Measurements from ENCODE around the gene ROM1. TPM values are rescaled to one million over a fixed set of nuclear protein-coding genes. Genes with fewer than 3 reads are reported as not detected.

Gene ROM1
- total RNA-seq, 2 donors from 2014 or later, result 3.2 to 3.6 TPM

- H3K27ac ChIP-seq, result peak overlapping the region; percentile 98
- DNase-seq, result no peak
- H3K4me1 ChIP-seq, result peaks cover 8% of the 10 kb centered on the region
- H3K27me3 ChIP-seq, result no peaks in the 10 kb centered on the region
- H3K4me3 ChIP-seq, result peak overlapping the region; percentile 55
- H3K9ac ChIP-seq (ENCODE audit: low read depth in 2 of 2, low read length in 2 of 2), result peak overlapping the region; percentile 81 to 93
- TF ChIP-seq CTCF (IDR thresholded peaks at IDR 0.05), result no peak
- peaks cover 9% of the 10 kb centered on the region for H3K36me3 ChIP-seq
- H3K9me3 ChIP-seq, result no peaks in the 10 kb centered on the region
- intact Hi-C loops (cut with DNase I), result no loop called here
Measured at GRCh38 chr11:62621027-62621566, 8.0 kb downstream of the ROM1 start.

DNA sequence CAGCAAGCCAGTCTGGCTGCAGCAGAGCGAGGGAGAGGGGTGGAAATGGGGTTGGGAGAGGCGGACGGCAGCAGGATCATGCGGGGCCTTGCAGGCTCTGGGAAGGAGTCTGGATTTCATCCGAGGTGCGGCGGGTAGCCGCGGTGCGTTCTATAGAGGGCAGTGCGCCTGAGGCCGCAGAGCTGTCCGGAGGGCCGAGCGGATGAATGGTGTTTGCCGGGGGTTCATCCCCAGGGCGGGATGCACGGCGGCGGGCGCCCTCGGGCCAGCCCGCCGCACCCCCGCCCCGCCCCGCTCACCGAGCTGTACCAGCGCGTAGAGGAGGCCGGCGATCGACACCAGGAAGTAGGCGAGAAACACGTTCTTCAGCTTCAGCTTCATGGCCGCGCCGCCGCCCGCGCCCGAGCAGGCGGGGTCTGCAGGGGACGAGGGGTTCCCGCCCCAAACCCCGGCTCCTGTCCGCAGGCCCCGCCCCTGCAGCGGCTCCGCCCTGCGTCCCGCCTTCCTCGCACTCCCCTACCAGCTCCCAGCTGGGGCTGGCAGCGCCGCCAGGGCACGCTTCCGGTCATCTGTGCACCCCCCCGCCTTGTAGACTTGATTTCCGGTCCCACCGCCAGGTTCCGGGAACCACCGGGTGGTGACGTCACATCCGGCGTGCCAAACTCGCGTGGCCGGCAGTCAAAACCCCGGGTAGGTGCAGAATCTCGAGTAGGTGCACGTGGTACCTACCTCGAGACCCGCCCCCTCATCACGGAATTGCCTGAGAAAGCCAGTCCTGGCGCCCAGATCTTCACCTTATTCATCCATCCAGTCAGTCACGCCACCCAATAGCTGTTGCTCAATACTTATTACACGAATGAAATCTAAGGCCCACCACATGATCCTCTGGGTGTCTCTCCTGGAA is 8.8 kb downstream of the ROM1 start, which contains the start of gene B3GAT3:
Gene B3GAT3, minus strand, starts transcription at position 420 of the 904 bp plus-strand sequence. Its CDS starts 39 bp downstream, at position 381.
- peak within 1 kb of the TSS; percentile 55 for H3K4me3 ChIP-seq
- TF ChIP-seq CTCF (IDR thresholded peaks at IDR 0.05), result no peak
- H3K4me1 ChIP-seq, result peaks cover 8% of the 10 kb centered on the region
- H3K27ac ChIP-seq, result peak within 1 kb of the TSS; percentile 98
- DNase-seq, result peak; percentile 98
- no peaks in the 10 kb centered on the region for H3K9me3 ChIP-seq
- H3K36me3 ChIP-seq, result peaks cover 15% of the 10 kb centered on the region
- no peaks in the 10 kb centered on the region for H3K27me3 ChIP-seq
- H3K9ac ChIP-seq (ENCODE audit: low read depth in 2 of 2, low read length in 2 of 2), result peak within 1 kb of the TSS; percentile 81 to 93
- intact Hi-C loops (cut with DNase I), result no loop called here

DNA sequence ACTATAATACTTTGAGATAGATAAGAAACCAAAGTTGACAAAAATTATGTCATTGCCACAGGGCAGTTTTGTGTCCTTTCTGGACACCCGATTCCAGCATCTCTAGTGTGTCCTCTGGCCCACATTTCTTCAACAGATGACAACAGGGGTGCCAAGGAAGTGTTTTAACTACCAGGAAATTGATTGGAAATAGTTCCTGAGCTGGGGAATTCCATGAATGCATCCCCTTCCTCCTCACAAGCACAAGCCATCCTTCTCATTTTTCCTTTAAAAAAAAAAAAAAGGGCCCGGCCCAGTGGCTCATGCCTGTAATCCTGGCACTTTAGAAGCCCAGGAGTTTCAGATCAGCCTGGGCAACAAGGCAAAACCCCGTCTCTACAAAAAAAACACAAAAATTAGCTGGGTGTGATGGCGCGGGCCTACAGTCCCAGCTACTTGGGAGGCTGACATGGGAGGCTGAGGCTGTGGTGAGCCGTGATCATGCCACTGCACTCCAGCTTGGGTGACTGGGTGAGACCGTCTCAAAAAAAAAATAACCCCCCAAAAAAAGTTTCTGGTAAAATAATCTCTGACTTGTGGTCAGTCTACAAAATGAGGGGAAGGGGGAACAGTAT is 9.5 kb downstream of the ROM1 start:
- no peak for DNase-seq
- Histone ChIP-seq H3K4me1 (peaks cover 8% of the 10 kb centered on the region), H3K4me3 (no peak overlapping the region), H3K9ac (ENCODE audit: low read depth in 2 of 2, low read length in 2 of 2) (peak overlapping the region in 1 of 2 donors; percentile 52), H3K36me3 (peaks cover 19% of the 10 kb centered on the region), H3K9me3 (no peaks in the 10 kb centered on the region), H3K27ac (peak overlapping the region; percentile 98), H3K27me3 (no peaks in the 10 kb centered on the region)
- TF ChIP-seq CTCF (IDR thresholded peaks at IDR 0.05), result no peak
- intact Hi-C loops (cut with DNase I), result no loop called here

- Histone ChIP-seq H3K27me3 (no peaks in the 10 kb centered on the region), H3K9me3 (no peaks in the 10 kb centered on the region), H3K9ac (ENCODE audit: low read depth in 2 of 2, low read length in 2 of 2) (no peak overlapping the region), H3K27ac (no peak overlapping the region), H3K4me3 (no peak overlapping the region), H3K36me3 (peaks cover 49% of the 10 kb centered on the region), H3K4me1 (no peaks in the 10 kb centered on the region)
- intact Hi-C loops (cut with DNase I), result no loop called here
- no peak for DNase-seq
- TF ChIP-seq CTCF (IDR thresholded peaks at IDR 0.05), result no peak
Measured at GRCh38 chr11:62627713-62628112, 14.7 kb downstream of the ROM1 start.

GRCh38 chr11:62632492-62632891 is 19.4 kb downstream of the ROM1 start:
- Histone ChIP-seq H3K36me3 (peaks cover 36% of the 10 kb centered on the region), H3K4me3 (no peak overlapping the region), H3K27me3 (no peaks in the 10 kb centered on the region), H3K9me3 (no peaks in the 10 kb centered on the region), H3K27ac (no peak overlapping the region), H3K9ac (ENCODE audit: low read depth in 2 of 2, low read length in 2 of 2) (no peak overlapping the region), H3K4me1 (no peaks in the 10 kb centered on the region)
- DNase-seq, result no peak
- TF ChIP-seq CTCF (IDR thresholded peaks at IDR 0.05), result no peak
- intact Hi-C loops (cut with DNase I), result no loop called here

Data from colonic mucosa (tissue), 4 donors.